Cardiac muscle cell (in vitro differentiated cells and primary cell): Measurements from ENCODE around the gene SHPK. TPM values are rescaled to one million over a fixed set of nuclear protein-coding genes. Genes with fewer than 3 reads are reported as not detected.

ENCODE experiments used
- DNase-seq, 2 donors: peaks; one replicate each; pipeline versions ENCODE4 v3.0.0 to v3.0.0-alpha.2; 2010 to 2017; ENCODE audit warnings: low read depth in 1 of 2, low spot score in 1 of 2
- H3K27ac ChIP-seq: fragments of 200-600 bp; sonication (generic); 2 replicates; pipeline ENCODE4 v1.5.1; 2016
- H3K27me3 ChIP-seq: fragments of 200-600 bp; sonication (generic); 2 replicates; pipeline ENCODE4 v1.6.0; 2016; ENCODE audit warnings: control low read depth
- H3K36me3 ChIP-seq: fragments of 200-600 bp; sonication (generic); 2 replicates; pipeline ENCODE4 v1.5.1; 2016; ENCODE audit warnings: control low read depth
- H3K4me1 ChIP-seq: fragments of 200-600 bp; sonication (generic); 2 replicates; pipeline ENCODE4 v1.8.1; 2017; ENCODE audit warnings: low read depth, mild to moderate bottlenecking, mixed run types
- H3K4me3 ChIP-seq: fragments of 200-600 bp; sonication (generic); 2 replicates; pipeline ENCODE4 v1.5.1; 2016; ENCODE audit warnings: mild to moderate bottlenecking
- H3K9me3 ChIP-seq: fragments of 200-600 bp; sonication (generic); 2 replicates; pipeline ENCODE4 v1.5.1; 2017; ENCODE audit warnings: low read depth, mild to moderate bottlenecking, control low read depth
- CTCF ChIP-seq: IDR thresholded peaks from 2 replicates; pipeline ENCODE4 v1.5.1; 2012; ENCODE audit warnings: low read depth, mild to moderate bottlenecking, low read length
- polyA plus RNA-seq: library from polyadenylated mRNA; unstranded; fragments of >200 nt; fragmentation: Nextera tagmentation; extraction: Ambion mirVana; gene quantifications from 2 replicates; pipeline ENCODE4 v1.2.1, GENCODE V29; 2016
- total RNA-seq: library from RNA; depleted of rRNA; stranded (reverse); fragments of >200 nt; gene quantifications from 2 replicates; pipeline ENCODE4 v1.2.3, GENCODE V29; 2016

The SHPK gene
- total and polyA plus RNA-seq, 2 experiments from 2014 or later = 3.6 to 8.8 TPM

- H3K4me3 ChIP-seq = no peak overlapping the region
- no peak for DNase-seq
- H3K36me3 ChIP-seq = peaks cover 12% of the 10 kb centered on the region
- no peaks in the 10 kb centered on the region for H3K4me1 ChIP-seq
- H3K9me3 ChIP-seq = no peaks in the 10 kb centered on the region
- no peaks in the 10 kb centered on the region for H3K27me3 ChIP-seq
- no peak for TF ChIP-seq CTCF
- H3K27ac ChIP-seq = no peak overlapping the region
Observed at GRCh38 chr17:3632287-3632686, 3.8 kb downstream of the SHPK start.

GRCh38 chr17:3630781-3631180 lies 5.3 kb downstream of the SHPK start:
- no peak for DNase-seq
- Histone ChIP-seq H3K4me3 (no peak overlapping the region), H3K27ac (no peak overlapping the region), H3K4me1 (no peaks in the 10 kb centered on the region), H3K9me3 (no peaks in the 10 kb centered on the region), H3K36me3 (peaks cover 15% of the 10 kb centered on the region), H3K27me3 (no peaks in the 10 kb centered on the region)
- TF ChIP-seq CTCF = no peak

- Histone ChIP-seq H3K4me3 (no peak overlapping the region), H3K4me1 (no peaks in the 10 kb centered on the region), H3K27me3 (no peaks in the 10 kb centered on the region), H3K36me3 (peaks cover 31% of the 10 kb centered on the region), H3K27ac (no peak overlapping the region), H3K9me3 (no peaks in the 10 kb centered on the region)
- no peak for DNase-seq
- TF ChIP-seq CTCF = no peak
Observed at GRCh38 chr17:3627769-3628167, 8.3 kb downstream of the SHPK start.

GRCh38 chr17:3626831-3627768 lies 8.9 kb downstream of the SHPK start:
- no peak overlapping the region for H3K27ac ChIP-seq
- no peaks in the 10 kb centered on the region for H3K9me3 ChIP-seq
- H3K4me1 ChIP-seq = no peaks in the 10 kb centered on the region
- no peak overlapping the region for H3K4me3 ChIP-seq
- TF ChIP-seq CTCF = no peak
- H3K27me3 ChIP-seq = no peaks in the 10 kb centered on the region
- H3K36me3 ChIP-seq = peaks cover 31% of the 10 kb centered on the region
- no peak for DNase-seq

- no peak for DNase-seq
- Histone ChIP-seq H3K36me3 (peaks cover 41% of the 10 kb centered on the region), H3K4me3 (no peak overlapping the region), H3K9me3 (no peaks in the 10 kb centered on the region), H3K27ac (no peak overlapping the region), H3K4me1 (no peaks in the 10 kb centered on the region), H3K27me3 (no peaks in the 10 kb centered on the region)
- TF ChIP-seq CTCF = no peak
Observed at GRCh38 chr17:3622977-3623594, 13.0 kb downstream of the SHPK start.
